Frontal cortex (tissue), 4 donors: Measurements from ENCODE around the gene GEMIN2. TPM values are rescaled to one million over a fixed set of nuclear protein-coding genes. Genes with fewer than 3 reads are reported as not detected.
A peak's percentile ranks its signal among the peaks of the same experiment; 100 is the strongest.
"Not testable (repeated sequence)": the region's sequence is repeated elsewhere in the genome, so short reads cannot be mapped to it uniquely, and the experiment has no call there.

Source experiments
- DNase-seq, 2 donors: peaks; one replicate each; pipeline ENCODE4 v3.0.0; 2012; ENCODE audit warnings: low spot score in 2 of 2
- FAIRE-seq: peaks from 2 replicates; lab custom pipeline; 2012; peaks lifted over from hg19 to GRCh38; lab: Jason Lieb, UNC
- total RNA-seq: library from RNA; depleted of rRNA; stranded (reverse); fragments of >200 nt; gene quantifications from one replicate; pipeline ENCODE4 v1.2.3, GENCODE V29; 2014
- donor health status: control.
- donor health status: control.
- donor health status: control.

The GEMIN2 gene
- total RNA-seq, 1 donor from 2014 or later: 62.0 TPM

DNA sequence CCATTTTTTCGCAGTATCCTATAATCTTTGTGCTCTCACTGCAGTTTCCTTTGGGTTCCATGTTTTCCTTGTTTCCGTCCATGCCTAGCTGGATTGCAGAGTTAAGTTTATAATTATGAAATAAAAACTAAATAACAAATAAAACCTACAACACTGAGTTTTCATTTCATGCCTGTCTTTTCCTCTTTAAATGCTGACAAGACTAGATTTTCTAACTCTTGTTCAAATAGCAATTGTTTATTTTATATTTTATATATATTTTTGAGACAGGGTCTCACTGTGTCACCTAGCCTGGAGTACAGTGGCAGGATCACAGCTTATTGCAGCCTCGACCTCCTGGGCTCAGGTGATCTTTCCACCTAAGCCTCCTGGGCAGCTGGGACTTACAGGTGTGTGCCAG is 5.3 kb upstream of the GEMIN2 start:
- FAIRE-seq (no peak), DNase-seq (no peak)

DNA sequence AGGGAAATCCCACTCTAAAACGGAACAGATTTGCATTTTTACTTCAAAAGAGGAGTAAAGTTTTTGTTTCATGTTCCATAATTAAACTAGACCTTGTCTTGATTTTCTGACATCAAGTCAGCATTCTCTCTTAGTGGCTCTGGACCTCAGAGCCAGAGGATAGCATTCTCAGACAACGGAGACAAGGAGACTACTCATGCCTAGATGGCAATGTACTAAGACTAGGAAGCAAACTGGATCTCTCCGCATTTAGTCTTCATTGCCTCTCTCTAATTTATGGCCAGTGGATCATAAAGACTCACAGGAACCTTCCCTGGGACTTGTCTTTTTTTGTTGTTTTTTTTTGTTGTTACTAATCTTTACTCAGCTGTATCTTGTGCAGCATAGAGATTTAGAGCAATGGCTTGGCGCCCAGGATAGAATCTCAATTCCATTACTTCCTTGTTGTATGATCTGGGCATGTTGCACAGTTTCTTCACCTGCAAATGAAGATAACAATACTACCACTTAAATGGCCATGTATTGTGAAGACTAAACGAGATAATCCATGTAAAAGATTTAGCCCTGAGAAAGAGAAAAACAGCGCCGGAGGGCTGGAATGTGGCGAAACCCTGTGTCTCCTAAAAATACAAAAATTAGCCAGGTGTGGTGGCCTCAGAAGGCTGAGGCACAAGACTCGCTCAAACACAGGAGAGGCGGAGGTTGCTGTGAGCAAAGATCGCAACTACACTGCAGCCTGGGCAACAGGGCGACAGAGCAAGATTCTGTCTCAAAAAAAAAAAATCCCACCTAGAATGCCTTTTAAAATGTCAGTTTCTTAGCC is 4.0 kb upstream of the GEMIN2 start:
- FAIRE-seq: no peak
- no peak for DNase-seq

DNA sequence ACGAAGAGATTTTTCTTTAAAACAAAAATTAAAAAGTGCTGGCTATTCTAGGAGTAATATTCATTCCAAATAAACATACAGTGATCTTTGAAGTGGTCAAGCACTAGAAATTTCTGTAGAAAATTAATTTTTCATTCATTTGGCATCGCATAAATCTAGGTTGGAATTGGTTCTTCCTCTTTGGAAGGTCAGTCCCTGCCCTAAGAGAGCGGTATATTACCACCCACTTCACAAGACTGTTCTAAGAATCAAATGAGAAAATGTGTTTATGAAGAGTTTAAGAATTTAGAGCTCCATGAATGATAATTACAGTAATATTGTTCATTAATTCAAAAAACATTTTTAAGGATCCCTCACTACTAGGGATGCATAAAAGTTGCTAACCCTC is 444 bp upstream of the GEMIN2 start:
- no peak for FAIRE-seq
- DNase-seq: no peak

DNA sequence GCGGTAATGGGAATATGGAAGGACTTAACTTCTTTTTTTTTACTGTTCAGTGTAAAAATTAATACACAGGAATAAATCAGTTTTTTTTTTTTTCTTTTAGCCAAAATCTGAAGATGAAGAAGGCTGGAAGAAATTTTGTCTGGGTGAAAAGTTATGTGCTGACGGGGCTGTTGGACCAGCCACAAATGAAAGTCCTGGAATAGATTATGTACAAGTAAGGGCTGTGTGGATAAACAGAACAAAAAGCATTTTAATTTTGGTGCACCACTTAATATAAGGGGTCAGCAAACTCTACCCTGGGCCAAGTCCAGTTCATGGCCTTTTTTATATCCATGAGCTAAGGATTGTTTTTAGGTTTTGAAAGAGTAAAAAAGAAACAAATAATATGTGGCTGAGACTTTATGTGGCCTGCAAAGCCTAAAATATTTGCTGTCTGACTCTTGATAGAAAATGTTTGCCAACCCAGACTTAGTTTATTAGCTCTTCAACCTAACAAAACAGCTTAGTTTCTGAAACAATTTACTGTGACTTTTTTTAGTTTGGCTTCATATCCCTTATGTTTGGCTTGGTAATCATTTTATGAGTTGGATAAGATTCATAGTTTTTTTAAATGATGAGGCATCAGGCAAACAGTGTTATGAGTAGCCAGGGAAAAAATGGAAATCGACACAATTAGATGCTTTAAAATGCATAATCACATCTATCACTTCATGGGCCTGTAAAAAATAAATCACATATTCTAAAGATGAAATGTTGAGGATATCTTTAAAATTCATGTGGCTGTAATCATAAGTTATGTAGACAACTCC is 8.4 kb downstream of the GEMIN2 start:
- no peak for FAIRE-seq
- no peak for DNase-seq

DNA sequence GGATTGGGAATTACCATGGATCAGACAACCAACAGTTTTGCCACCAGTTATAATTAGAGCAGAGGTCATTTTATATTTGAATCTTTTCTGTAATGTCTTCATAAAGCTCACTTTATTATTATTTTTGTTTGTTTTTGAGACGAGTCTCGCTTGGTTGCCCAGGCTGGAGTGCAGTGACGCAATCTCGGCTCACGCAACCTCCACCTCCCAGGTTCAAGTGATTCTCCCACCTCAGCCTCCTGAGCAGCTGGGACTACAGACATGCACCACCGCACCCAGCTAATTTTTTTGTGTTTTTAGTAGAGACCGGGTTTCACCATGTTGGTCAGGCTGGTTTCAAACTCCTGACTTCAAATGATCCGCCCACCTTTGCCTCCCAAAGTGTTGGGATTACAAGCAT is 23.7 kb downstream of the GEMIN2 start:
- not testable (repeated sequence) for DNase-seq

DNA sequence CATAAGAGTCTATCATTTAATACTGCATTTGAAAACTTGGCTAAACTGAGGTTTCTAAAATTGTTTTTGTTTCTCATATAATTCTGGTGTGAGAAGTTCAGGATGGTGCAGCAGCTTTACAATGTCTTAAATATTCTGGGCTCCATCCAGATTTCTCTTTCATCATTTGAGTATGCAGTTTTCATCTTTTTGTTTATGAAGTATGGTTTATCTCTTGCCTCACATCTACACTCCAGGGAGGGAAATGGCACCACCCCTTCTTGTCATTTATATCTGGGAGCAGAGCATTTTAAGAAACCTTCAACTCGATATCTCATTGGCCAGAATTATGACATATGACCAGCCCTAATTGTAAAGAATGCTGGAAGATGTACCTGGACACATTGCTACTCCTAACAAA is 24.3 kb downstream of the GEMIN2 start:
- FAIRE-seq (no peak), DNase-seq (no peak)

More for the DNA sequence above, 23.7 kb downstream of the GEMIN2 start:
- FAIRE-seq: not testable (repeated sequence)

DNA sequence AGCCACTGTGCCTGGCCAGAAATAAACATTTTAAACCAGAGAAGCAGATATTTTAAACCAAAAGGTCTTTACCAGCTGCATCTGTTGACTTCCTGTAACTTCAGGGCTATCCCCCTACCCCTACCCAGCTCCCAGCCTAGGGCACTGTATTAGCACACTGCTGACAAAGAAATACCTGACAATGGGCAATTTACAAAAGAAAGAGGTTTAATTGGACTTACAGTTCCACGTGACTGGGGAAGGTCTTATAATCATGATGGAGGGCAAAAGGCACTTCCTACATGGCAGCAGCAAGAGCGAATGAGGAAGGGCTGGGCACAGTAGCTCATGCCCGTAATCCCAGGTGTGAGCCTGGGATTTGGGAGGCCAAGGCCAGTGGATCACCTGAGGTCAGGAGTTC is 26.0 kb downstream of the GEMIN2 start:
- DNase-seq (no peak), FAIRE-seq (no peak)

DNA sequence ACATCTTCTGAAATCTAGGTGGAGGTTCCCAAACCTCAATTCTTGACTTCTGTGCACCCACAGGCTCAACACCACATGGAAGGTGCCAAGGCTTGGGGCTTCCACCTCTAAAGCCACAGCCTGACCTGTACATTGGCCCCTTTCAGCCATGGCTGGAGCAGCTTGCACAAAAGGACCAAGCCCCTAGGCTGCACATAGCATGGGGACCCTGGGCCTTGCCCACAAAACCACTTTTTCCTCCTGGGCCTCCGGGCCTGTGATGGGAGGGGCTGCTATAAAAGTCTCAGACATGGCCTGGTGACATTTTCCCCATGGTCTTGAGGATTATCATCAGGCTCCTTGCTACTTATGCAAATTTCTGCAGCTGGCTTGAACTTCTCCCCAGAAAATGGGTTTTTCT is 27.5 kb downstream of the GEMIN2 start:
- not testable (repeated sequence) for FAIRE-seq, DNase-seq

DNA sequence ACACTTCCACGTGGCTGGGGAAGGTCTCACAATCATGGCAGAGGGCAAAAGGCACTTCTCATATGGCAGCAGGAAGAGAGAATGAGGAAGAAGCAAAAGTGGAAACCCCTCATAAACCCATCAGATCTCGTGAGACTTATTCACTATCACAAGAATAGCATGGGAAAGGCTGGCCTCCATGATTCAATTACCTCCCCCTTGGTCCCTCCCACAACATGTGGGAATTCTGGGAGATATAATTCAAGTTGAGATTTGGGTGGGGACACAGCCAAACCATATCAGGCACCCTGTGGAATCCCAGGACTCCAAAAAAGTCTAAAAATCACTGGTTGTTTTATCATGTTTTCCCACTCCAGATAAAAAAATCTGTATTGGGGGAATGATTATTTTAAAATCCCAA is 29.1 kb downstream of the GEMIN2 start:
- FAIRE-seq, DNase-seq: not testable (repeated sequence)

DNA sequence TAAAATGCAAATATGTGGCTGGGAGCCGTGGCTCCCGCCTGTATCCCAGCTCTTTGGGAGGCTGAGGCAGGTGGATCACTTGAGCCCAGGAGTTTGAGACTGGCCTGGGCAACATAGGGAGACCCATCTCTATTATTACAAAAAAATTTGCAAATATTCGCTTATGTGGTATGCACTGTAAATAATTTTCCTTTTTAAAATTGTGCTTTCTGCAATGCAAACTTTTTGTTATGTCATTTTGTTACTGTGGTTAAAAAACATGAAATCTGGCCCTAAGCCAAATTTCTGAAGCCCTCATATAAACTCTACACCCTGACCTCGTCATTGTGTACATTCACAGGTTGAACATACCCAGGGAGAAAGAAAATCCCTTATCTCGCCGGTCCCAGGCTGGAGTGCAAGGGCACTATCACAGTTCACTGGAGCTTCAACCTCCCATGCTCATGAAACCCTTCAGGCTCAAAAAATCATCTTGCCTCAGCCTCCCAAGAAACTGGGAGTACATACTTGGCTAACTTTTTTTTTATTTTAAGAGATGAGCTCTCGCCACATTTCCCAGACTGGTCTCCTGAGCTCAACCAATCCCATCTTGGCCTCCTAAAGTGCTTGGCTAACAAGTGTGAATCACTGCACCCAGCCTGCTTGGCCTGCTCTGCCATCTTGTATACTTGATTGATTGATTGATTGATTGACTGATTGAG is 31.3 kb downstream of the GEMIN2 start:
- DNase-seq (no peak), FAIRE-seq (no peak)

DNA sequence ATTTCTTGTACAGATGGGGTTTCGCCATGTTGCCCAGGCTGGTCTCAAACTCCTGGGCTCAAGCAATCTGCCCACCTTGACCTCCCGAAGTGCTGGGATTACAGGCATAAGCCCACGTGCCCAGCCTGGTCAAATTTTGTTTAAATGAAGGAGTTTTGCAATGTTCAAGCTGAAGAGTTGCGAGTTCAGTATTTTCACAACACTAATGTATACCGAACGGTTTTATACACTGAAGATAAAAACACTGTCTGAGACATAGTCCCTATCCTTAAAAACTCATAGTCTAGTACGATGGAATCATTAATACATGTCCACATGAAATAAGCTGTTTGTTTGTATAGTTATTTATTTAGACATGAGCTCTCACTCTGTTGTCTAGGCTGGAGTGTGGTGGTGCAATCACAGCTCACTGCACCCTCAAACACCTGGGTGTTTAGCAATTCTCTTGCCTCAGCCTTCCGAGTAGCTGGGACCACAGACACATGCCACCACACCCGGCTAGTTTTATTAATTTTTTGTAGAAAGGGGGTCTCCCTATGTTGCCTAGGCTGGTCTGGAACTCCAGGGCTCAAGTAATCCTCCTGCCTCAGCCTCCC is 40.6 kb downstream of the GEMIN2 start:
- DNase-seq: no peak
- FAIRE-seq: no peak

DNA sequence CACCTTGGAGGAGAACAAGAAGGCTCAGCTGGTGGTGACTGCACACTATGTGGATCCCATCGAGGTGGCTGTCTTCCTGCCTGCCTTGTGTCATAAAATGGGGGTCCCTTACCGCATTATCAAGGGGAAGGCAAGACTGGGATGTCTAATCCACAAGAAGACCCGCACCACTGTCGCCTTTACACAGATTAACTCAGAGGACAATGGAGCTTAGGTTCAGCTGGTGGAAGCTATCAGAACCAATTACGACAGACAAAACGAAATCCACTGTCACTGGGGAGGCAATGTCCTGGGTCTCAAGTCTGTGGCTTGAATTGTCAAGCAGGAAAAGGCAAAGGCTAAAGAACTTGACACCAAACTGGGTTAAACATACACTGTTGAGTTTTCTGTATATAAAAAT is 43.4 kb downstream of the GEMIN2 start:
- no peak for FAIRE-seq
- no peak for DNase-seq

DNA sequence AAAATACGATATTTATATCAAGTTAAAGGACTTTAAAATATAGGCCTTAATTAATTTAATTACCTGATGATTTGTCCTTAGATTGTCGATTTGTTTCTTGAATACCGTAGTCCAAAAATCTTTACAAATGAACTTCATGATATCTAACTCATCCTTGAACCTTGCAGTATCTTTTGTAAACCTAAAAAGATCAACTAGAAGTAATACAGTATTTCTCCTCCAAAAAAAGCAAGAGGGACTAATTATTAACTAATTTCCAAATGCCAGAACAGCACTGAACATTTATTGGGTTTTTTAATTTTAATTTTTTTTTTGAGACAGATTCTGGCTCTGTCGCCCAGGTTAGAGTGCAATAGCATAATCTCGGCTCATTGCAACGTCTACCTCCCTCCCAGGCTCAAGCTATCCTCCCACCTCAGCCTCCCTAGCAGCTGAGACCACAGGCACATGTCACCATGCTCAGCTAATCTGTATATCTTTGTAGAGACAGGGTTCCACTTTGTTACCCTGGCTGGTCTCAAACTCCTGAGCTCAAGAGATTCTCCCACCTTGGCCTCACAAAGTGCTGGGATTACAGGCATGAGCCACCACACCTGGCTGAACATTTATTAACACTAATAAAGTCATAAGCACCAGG is 44.2 kb downstream of the GEMIN2 start:
- DNase-seq: no peak
- no peak for FAIRE-seq

DNA sequence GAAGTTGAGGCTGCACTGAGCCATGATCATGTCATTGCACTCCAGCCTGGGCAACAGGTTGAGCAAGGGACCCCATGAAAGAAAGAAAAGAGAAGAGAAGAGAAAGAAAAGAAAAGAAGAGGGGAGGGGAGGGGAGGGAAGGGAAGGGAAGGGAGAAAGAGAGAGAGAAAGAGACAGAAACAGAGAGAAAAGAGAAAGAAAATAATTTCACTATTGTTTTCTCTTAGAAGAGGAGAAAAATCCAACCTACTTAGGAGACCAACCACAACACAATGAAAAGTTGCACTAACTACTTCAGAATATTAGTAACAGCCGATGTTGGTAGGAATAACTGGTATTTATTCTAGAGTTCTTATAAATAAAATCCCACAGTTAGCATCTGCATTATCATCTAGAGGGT is 46.4 kb downstream of the GEMIN2 start:
- FAIRE-seq (no peak), DNase-seq (no peak)

DNA sequence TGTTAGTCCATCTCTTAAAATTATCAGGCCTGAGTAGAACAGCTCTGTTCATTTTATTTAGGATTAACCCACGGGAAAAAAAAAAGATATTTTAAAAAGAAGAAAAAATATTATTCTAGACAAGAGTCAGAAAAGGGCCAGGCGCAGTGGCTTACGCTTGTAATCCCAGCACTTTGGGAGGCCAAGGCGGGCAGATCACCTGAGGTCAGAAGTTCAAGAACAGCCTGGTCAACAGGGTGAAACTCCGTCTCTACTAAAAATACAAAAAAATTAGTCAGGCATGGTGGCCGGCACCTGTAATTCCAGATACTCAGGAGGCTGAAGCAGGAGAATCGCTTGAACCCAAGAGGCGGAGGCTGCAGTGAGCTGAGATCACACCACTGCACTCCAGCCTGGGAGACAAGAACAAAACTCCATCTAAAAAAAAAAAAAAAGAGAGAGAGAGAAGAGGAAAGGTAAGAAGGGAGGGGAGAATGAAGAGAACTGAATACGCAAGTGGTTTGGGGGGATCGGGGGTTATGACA is 53.7 kb downstream of the GEMIN2 start:
- not testable (repeated sequence) for DNase-seq

DNA sequence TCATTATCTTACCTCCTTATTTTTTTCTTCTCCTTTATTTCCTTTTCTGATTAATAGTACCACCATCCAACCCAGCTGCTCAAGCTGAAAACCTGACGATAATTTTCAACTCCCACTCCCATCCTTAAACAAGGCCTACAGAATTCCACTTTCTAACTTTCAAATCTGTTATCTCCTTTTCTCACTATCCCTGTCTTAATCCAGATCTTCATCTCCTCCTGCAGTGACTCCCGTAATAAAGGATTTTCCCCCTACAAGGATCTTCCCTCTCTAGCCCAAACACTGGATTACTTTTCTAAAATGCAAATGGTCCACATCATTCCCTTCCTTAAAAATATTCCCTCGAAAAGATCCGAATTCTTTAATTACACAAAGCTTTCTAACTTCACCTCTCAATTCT is 54.5 kb downstream of the GEMIN2 start:
- DNase-seq (no peak), FAIRE-seq (no peak)

More for the DNA sequence above, 53.7 kb downstream of the GEMIN2 start:
- FAIRE-seq: not testable (repeated sequence)

DNA sequence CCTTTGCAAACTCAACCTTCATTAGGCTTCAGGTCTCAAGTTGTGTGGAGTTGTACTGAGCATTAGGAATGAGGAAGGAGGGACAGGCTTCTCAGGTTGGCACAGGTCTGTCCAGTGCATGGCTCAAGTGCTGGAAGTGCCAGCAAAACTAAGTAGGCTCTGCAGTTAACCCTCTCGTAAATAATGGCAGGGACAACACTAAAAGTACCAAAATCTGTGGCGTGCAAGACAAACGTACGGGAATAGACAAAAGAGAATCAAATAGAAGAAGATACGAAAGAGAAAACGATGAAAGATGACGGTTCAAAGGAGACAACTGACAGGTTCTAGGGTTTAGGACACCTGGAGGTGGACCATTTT is 55.4 kb downstream of the GEMIN2 start:
- DNase-seq (peak in 1 of 2 donors; percentile 18), FAIRE-seq (no peak)

DNA sequence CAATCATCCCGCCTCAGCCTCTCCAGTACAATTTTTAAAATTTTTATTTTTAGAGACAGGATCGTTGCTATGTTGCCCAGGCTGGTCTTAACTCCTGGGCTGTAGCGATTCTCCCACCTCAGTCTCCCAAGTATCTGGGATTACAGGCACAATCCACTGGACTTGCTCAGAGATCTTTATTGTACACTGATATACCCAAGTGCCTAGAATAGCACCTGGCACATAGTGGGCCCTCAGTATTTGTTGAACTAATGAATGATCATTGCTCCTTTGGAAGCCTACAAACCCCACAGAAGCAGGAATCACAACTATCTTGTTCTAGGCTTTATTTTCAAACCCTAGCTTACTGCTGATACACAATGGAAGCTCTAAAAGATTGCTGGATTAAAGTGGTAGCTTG is 59.1 kb downstream of the GEMIN2 start:
- FAIRE-seq (no peak), DNase-seq (no peak)
